GM12878 (cell line): Measurements from ENCODE around the gene CD300H. TPM values are rescaled to one million over a fixed set of nuclear protein-coding genes. Genes with fewer than 3 reads are reported as not detected.

Experiments
- ATAC-seq: fragments of 200-7000 bp; cut with Tn5 transposase; 3 replicates; pipeline ENCODE4 v1.9.1; 2020; ENCODE audit warnings: mild to moderate bottlenecking, moderate library complexity
- BruUV-seq: library from RNA; stranded (reverse); fragments of 400-500 nt; replicated peaks from 2 replicates; lab custom pipeline; 2021; lab: Mats Ljungman, UMichigan
- CTCF ChIA-PET: fragments of 300-600 bp; sonication (Branson Sonifier 250); formaldehyde crosslinking; extraction: SDS; loops from one replicate; lab custom pipeline; 2021; ENCODE audit warnings: inconsistent platforms; lab: Yijun Ruan, JAX
- POLR2A ChIA-PET: fragments of 350-600 bp; formaldehyde crosslinking; extraction: SDS; loops from one replicate; lab custom pipeline; 2021; ENCODE audit warnings: inconsistent platforms; lab: Charles Lee
- RAD21 ChIA-PET: fragments of 300-600 bp; sonication (Branson Sonifier 250); formaldehyde crosslinking; loops from one replicate; lab custom pipeline; 2023; ENCODE audit warnings: antibody characterized with exemption; ENCODE audit not compliant: unreplicated experiment; lab: Charles Lee
- SMC1A ChIA-PET: fragments of 300-600 bp; sonication (Branson Sonifier 250); formaldehyde crosslinking; loops from one replicate; lab custom pipeline; 2023; ENCODE audit not compliant: unreplicated experiment, uncharacterized antibody; lab: Charles Lee
- DNase-seq: peaks from one replicate; pipeline ENCODE4 v3.0.0-alpha.2; 2011; ENCODE audit warnings: low read depth, low spot score
- FAIRE-seq: peaks from 3 replicates; lab custom pipeline; 2011; peaks lifted over from hg19 to GRCh38; lab: Jason Lieb, UNC
- H2AFZ ChIP-seq: 2 replicates; pipeline ENCODE4 v1.6.0; 2011; ENCODE audit warnings: low read depth, low read length, control low read depth; ENCODE audit not compliant: control insufficient read depth
- H3K27ac ChIP-seq: 2 replicates; pipeline ENCODE4 v1.5.1; 2011; ENCODE audit warnings: control low read depth; ENCODE audit not compliant: control insufficient read depth, insufficient read depth
- H3K27me3 ChIP-seq, 2 experiments: replicated peaks in 1 of 2; 2 replicates each; pipeline versions ENCODE4 v1.6.0 to v1.6.1; 2011; ENCODE audit warnings: low read length in 1 of 2; ENCODE audit not compliant: control insufficient read depth in 2 of 2, insufficient read depth in 2 of 2
- H3K36me3 ChIP-seq, 2 experiments: 2 replicates each; pipeline ENCODE4 v1.5.1; 2011; ENCODE audit warnings: low read length in 1 of 2; ENCODE audit not compliant: control insufficient read depth in 2 of 2, insufficient read depth in 2 of 2
- H3K4me1 ChIP-seq: 2 replicates; pipeline ENCODE4 v1.6.1; 2011; ENCODE audit warnings: mild to moderate bottlenecking, low read length, moderate library complexity, mixed read lengths; ENCODE audit not compliant: control insufficient read depth, insufficient read depth
- H3K4me2 ChIP-seq: 2 replicates; pipeline ENCODE4 v1.6.0; 2011; ENCODE audit warnings: control low read depth; ENCODE audit not compliant: control insufficient read depth, insufficient read depth
- H3K4me3 ChIP-seq: fragments of 200-600 bp; sonication (generic); 2 replicates; pipeline ENCODE4 v1.5.1; 2016
- H3K79me2 ChIP-seq: 2 replicates; pipeline ENCODE4 v1.6.0; 2011; ENCODE audit warnings: low read length; ENCODE audit not compliant: control insufficient read depth, insufficient read depth
- H3K9ac ChIP-seq: 2 replicates; pipeline ENCODE4 v1.8.0; 2011; ENCODE audit warnings: low read length, control low read depth, mixed read lengths; ENCODE audit not compliant: control insufficient read depth, insufficient read depth
- H3K9me3 ChIP-seq: replicated peaks from 3 replicates; pipeline ENCODE4 v1.5.1; 2011; ENCODE audit warnings: mild to moderate bottlenecking, low read length; ENCODE audit not compliant: control insufficient read depth, insufficient read depth
- H4K20me1 ChIP-seq: 2 replicates; pipeline ENCODE4 v1.6.0; 2011; ENCODE audit not compliant: control insufficient read depth, insufficient read depth
- DPF2 ChIP-seq: fragments of 450-650 bp; IDR thresholded peaks from 2 replicates; pipeline ENCODE4 v1.6.1; 2017; ENCODE audit warnings: mild to moderate bottlenecking
- FOXK2 ChIP-seq: fragments of 450-650 bp; IDR thresholded peaks from 2 replicates; pipeline ENCODE4 v1.6.1; 2017; ENCODE audit warnings: mild to moderate bottlenecking, moderate library complexity
- MXI1 ChIP-seq: fragments of 150-350 bp; IDR thresholded peaks from 2 replicates; pipeline ENCODE4 v1.6.1; 2011; ENCODE audit warnings: low read depth, mild to moderate bottlenecking, inconsistent platforms, low read length, improper control_type of control experiment
- NR2C1 ChIP-seq: fragments of 450-650 bp; IDR thresholded peaks from 2 replicates; pipeline ENCODE4 v1.6.1; 2017; ENCODE audit warnings: antibody characterized with exemption, mild to moderate bottlenecking, moderate library complexity
- PAX5 ChIP-seq: IDR thresholded peaks from 2 replicates; pipeline ENCODE4 v1.6.1; 2011; ENCODE audit warnings: low read depth, low read length, borderline replicate concordance
- RBBP5 ChIP-seq: fragments of 200-600 bp; sonication (generic); conservative IDR thresholded peaks from 2 replicates; pipeline ENCODE4 v1.6.1; 2016
- REST ChIP-seq: IDR thresholded peaks from 2 replicates; pipeline ENCODE4 v1.6.1; 2012; ENCODE audit warnings: mild to moderate bottlenecking, low read depth, low read length
- SIX5 ChIP-seq: IDR thresholded peaks from 2 replicates; pipeline ENCODE4 v1.6.1; 2011; ENCODE audit warnings: mild to moderate bottlenecking, low read depth, low read length, moderate library complexity; ENCODE audit not compliant: severe bottlenecking
- TARDBP ChIP-seq: IDR thresholded peaks from 2 replicates; pipeline ENCODE4 v1.6.1; 2016; ENCODE audit warnings: borderline replicate concordance
- TCF7 ChIP-seq: IDR thresholded peaks from 2 replicates; pipeline ENCODE4 v1.6.1; 2014; ENCODE audit warnings: antibody characterized with exemption, borderline replicate concordance
- ZBTB33 ChIP-seq: fragments of 450-650 bp; IDR thresholded peaks from 2 replicates; pipeline ENCODE4 v1.6.1; 2017; ENCODE audit warnings: mild to moderate bottlenecking
- ZNF24 ChIP-seq: fragments of 450-650 bp; IDR thresholded peaks from 2 replicates; pipeline ENCODE4 v1.6.1; 2017; ENCODE audit warnings: antibody characterized with exemption, mild to moderate bottlenecking
- ZNF274 ChIP-seq: IDR thresholded peaks from one replicate; pipeline ENCODE4 v1.8.0; 2011; ENCODE audit not compliant: insufficient read length, insufficient read depth
- ZNF592 ChIP-seq: fragments of 450-650 bp; IDR thresholded peaks from 2 replicates; pipeline ENCODE4 v1.6.1; 2017; ENCODE audit warnings: mild to moderate bottlenecking, moderate library complexity
- WGBS: methylation state at CpG from one replicate; pipeline ENCODE4 v1.1.6; 2016; ENCODE audit warnings: low lambda C conversion rate; ENCODE audit not compliant: insufficient replicate concordance, insufficient coverage; ENCODE audit errors: missing lambda C conversion rate; 5-methylcytosine and 5-hydroxymethylcytosine counted together
- in situ Hi-C: fragments of 300-500 bp; cut with MboI; formaldehyde crosslinking; loops from 9 replicates; pipeline ENCODE4 v1.14.3; 2018; ENCODE audit warnings: mixed read lengths
- intact Hi-C: fragments of 100-400 bp; cut with micrococcal nuclease; formaldehyde crosslinking; loops from one replicate; pipeline ENCODE4 v1.14.2; 2022; ENCODE audit not compliant: unreplicated experiment
- polyA plus RNA-seq, 11 experiments: library from polyadenylated mRNA; depleted of rRNA in 4 of 11; unstranded in 6 of 11; stranded (reverse) in 5 of 11; fragments of >200 nt; fragmentation: Nextera tagmentation in 4 of 11; fragmentation: Illumina TruSeq in 1 of 11; extraction: Ambion mirVana in 4 of 11; extraction: Trizol in 1 of 11; gene quantifications; 1 replicate in 1 of 11; 2 replicates in 10 of 11; pipeline versions ENCODE4 v1.2.1 to v1.2.3, GENCODE V29; 2011 to 2016; ENCODE audit warnings: inconsistent platforms in 2 of 11, missing spikeins in 2 of 11, low read depth in 1 of 11
- total RNA-seq, 4 experiments: library from RNA; depleted of rRNA in 3 of 4; stranded (reverse); fragments of >200 nt in 3 of 4; fragmentation: Illumina TruSeq in 1 of 4; extraction: Trizol in 1 of 4; gene quantifications; 2 replicates each; pipeline versions ENCODE4 v1.2.1 to v1.2.3, GENCODE V29; 2013 to 2021
- TF ChIP-seq, protein P1 (sequence below): IDR thresholded peaks from 2 replicates; pipeline ENCODE4 v1.6.1; 2011; ENCODE audit warnings: low read depth, mild to moderate bottlenecking, low read length, moderate library complexity, borderline replicate concordance; ENCODE audit errors: extremely low read depth

The CD300H gene
- total and polyA plus RNA-seq, 10 of the 15 experiments (the other 5 are each of a cell fraction or from before 2014, with no cell fraction given) = not detected

GRCh38 chr17:74599448-74599939 is 32.2 kb upstream of the CD300H start:
- DNase-seq (no peak), ATAC-seq (no peak)
- no peak for TF ChIP-seq MXI1
- TF ChIP-seq ZBTB33 = no peak
- no peak for TF ChIP-seq REST
- no peak for TF ChIP-seq SIX5
- TF ChIP-seq DPF2 = no peak
- no peak for TF ChIP-seq FOXK2
- TF ChIP-seq TARDBP = no peak
- no peak for TF ChIP-seq TCF7
- TF ChIP-seq NR2C1 = no peak
- TF ChIP-seq PAX5 = no peak
- TF ChIP-seq ZNF592 = no peak
- TF ChIP-seq ZNF274 = no peak
- no peak for TF ChIP-seq RBBP5
- TF ChIP-seq ZNF24 = no peak
- TF ChIP-seq, protein P1, sequence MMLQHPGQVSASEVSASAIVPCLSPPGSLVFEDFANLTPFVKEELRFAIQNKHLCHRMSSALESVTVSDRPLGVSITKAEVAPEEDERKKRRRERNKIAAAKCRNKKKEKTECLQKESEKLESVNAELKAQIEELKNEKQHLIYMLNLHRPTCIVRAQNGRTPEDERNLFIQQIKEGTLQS = no peak

More at GRCh38 chr17:74599448-74599939, 32.2 kb upstream of the CD300H start:
- FAIRE-seq = no peak
- Histone ChIP-seq H3K36me3 (no peaks in the 10 kb centered on the region), H3K4me1 (no peaks in the 10 kb centered on the region; the same call in 1 of the 2 replicates), H3K4me2 (no peak overlapping the region), H3K79me2 (no peaks in the 10 kb centered on the region), H3K4me3 (no peak overlapping the region), H2AFZ (no peak overlapping the region), H3K9ac (no peak overlapping the region), H3K27me3 (peaks cover 2 to 4% of the 10 kb centered on the region in 2 experiments; a peak in 3 of 4 replicates), H3K27ac (no peak overlapping the region), H4K20me1 (no peaks in the 10 kb centered on the region; the same call in 1 of the 2 replicates), H3K9me3 (peaks cover 3% of the 10 kb centered on the region; the same call in 1 of the 3 replicates)
- WGBS = 5% methylated on average over 10 of the region's 10 CpGs
- ChIA-PET SMC1A (interaction anchor here (1.1 kb wide), 1 partner anchor 108 kb away, joined by 3 read pairs; no protein-coding TSS in a partner anchor), POLR2A (no interaction called here), RAD21 (no interaction called here), CTCF (interaction anchor here (2.3 kb wide), 1 partner anchor 33 kb away, joined by 10 read pairs; the partner anchor contains the start of gene CD300H)
- intact Hi-C loops = no loop called here
- in situ Hi-C loops = loop anchor here (5.0 kb wide), 1 partner anchor 222 kb away; no protein-coding TSS in a partner anchor
- BruUV-seq = no TSS peak
